ENCODE data around the gene OTULINL. TPM values are rescaled to one million over a fixed set of nuclear protein-coding genes. Genes with fewer than 3 reads are reported as not detected.
A peak's percentile ranks its signal among the peaks of the same experiment; 100 is the strongest.
"Not testable (repeated sequence)": the region's sequence is repeated elsewhere in the genome, so short reads cannot be mapped to it uniquely, and the experiment has no call there.

Gene OTULINL
- 4.2 TPM for total RNA-seq
- polyA plus RNA-seq (ENCODE audit: insufficient read depth in 1 of 8, insufficient read length in 8 of 8, low replicate concordance in 1 of 8), result 1 to 10 TPM; 3.3 to 6.7 (median 5.3) TPM
- long read RNA-seq, donor 1, partial matches to known transcripts, result 0 of 1 reads
- long read RNA-seq, donor 1, other reads (novel, unspliced or antisense), result 0 of 1 reads
- long read RNA-seq, donor 2, partial matches to known transcripts, result 0 of 1 reads
- long read RNA-seq, donor 2, other reads (novel, unspliced or antisense), result 0 of 1 reads
- long read RNA-seq, donor 3, partial matches to known transcripts, result 1,019 of 1,020 reads
- long read RNA-seq, donor 3, other reads (novel, unspliced or antisense), result 0 of 1,020 reads
- long read RNA-seq, donor 4, partial matches to known transcripts, result 1,357 of 1,359 reads
- long read RNA-seq, donor 4, other reads (novel, unspliced or antisense), result 0 of 1,359 reads
- long read RNA-seq, donor 5, transcript OTULINL-201 (8 exons, 3,597 nt), result major isoform, 5 of 2,967 reads
- long read RNA-seq, donor 5, partial matches to known transcripts, result 2,962 of 2,967 reads
- long read RNA-seq, donor 5, other reads (novel, unspliced or antisense), result 0 of 2,967 reads
- long read RNA-seq, donor 6, partial matches to known transcripts, result 0 of 2 reads
- long read RNA-seq, donor 6, other reads (novel, unspliced or antisense), result 0 of 2 reads
- long read RNA-seq, donor 7, partial matches to known transcripts, result 0 of 1 reads
- long read RNA-seq, donor 7, other reads (novel, unspliced or antisense), result 0 of 1 reads
- long read RNA-seq, donor 8, partial matches to known transcripts, result 0 of 1 reads
- long read RNA-seq, donor 8, other reads (novel, unspliced or antisense), result 0 of 1 reads
- long read RNA-seq, donor 9, partial matches to known transcripts, result 0 of 2 reads
- long read RNA-seq, donor 9, other reads (novel, unspliced or antisense), result 0 of 2 reads
- long read RNA-seq, donor 10, partial matches to known transcripts, result 4,857 of 4,857 reads
- long read RNA-seq, donor 10, other reads (novel, unspliced or antisense), result 0 of 4,857 reads
- long read RNA-seq, donor 11, partial matches to known transcripts, result 0 of 2 reads
- long read RNA-seq, donor 11, other reads (novel, unspliced or antisense), result 0 of 2 reads

DNA sequence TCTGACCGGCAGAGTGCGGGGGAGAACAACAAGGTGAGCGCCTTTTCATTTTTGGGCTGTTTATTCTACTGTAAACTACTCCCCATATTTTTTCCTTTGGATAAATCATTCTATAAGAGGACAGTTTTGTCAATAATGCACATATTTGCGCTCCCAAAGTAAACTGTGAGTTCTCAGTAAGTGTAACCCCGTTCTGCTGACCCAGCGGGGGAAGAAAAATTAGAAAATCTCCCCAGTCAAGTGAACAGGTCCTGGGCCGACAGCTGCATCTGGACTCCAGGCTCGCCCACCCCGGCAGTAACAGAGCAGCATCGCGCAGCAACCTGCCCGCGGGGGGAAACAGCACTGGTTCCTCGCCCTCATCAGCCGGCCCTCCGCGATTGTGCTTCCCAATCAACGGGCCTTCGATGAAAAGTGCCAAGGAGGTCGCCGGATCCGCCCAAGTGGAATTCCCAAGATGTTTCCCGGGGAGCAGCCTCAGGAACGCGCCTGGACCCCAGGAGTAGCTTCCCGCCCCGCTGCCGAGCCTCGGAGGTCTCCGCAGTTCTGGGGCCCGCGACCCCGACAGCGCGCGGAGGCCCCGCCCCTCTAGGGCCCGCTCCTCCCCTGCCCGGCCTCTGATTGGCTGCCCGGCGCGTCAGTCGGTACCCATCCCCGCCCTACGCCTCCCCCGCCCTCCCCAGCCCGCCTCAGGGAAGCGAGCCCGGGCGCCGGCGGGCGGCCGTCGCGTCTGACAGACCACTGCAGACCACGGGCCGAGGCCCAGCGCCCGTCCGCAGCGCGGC is at the start of gene OTULINL:
Gene OTULINL (plus strand): TSS at position 687 of the 785 bp plus-strand sequence. CDS start 103 bp downstream, outside the sequence.
- Histone ChIP-seq H3K27me3 (ENCODE audit: control insufficient read depth, insufficient read depth, low read length) (peaks cover 28% of the 10 kb centered on the region), H3K4me1 (ENCODE audit: control insufficient read depth, insufficient read depth, low read length) (peaks cover 9% of the 10 kb centered on the region), H3K36me3 (ENCODE audit: control insufficient read depth, insufficient read depth, low read length) (no peaks in the 10 kb centered on the region), H3K9me3 (replicated peaks; ENCODE audit: control insufficient read depth, low read depth, low read length) (no peaks in the 10 kb centered on the region), H3K4me3 (ENCODE audit: low read length) (peak within 1 kb of the TSS; percentile 55), H3K27ac (ENCODE audit: low read length) (no peak within 1 kb of the TSS)
- DNase-seq, result peak; percentile 92
- WGBS (ENCODE audit: insufficient coverage), result 0% methylated on average over 57 of the region's 63 CpGs

DNA sequence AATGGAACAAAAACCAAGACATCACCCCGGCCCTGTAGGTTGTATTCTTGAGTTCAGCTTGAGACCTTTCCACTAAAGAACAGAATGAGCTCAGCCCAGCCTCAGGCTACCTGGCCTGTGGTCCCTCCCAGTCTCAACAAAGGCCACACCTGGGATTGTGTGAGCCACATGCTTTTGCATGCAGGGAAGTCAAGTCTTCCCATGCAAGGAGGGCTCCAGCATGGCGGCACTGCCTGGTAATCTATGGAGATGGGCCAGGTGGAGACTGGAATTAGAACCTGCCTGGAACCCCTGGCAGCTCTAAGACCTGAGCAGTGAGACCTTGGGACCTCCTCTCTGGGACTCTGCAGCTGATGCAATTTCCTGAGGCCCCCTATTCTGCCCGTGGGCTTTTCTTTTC is 49.4 kb upstream of the OTULINL start:
- H3K4me3 ChIP-seq (ENCODE audit: low read length), result no peak overlapping the region
- no peaks in the 10 kb centered on the region for H3K27me3 ChIP-seq (ENCODE audit: control insufficient read depth, insufficient read depth, low read length)
- no peaks in the 10 kb centered on the region for H3K36me3 ChIP-seq (ENCODE audit: control insufficient read depth, insufficient read depth, low read length)
- WGBS (ENCODE audit: insufficient coverage), result 90% methylated on average over 1 of the region's 3 CpGs
- H3K27ac ChIP-seq (ENCODE audit: low read length), result no peak overlapping the region
- peaks cover 7% of the 10 kb centered on the region for H3K4me1 ChIP-seq (ENCODE audit: control insufficient read depth, insufficient read depth, low read length)
- no peaks in the 10 kb centered on the region for H3K9me3 ChIP-seq (replicated peaks; ENCODE audit: control insufficient read depth, low read depth, low read length)
- DNase-seq, result no peak

DNA sequence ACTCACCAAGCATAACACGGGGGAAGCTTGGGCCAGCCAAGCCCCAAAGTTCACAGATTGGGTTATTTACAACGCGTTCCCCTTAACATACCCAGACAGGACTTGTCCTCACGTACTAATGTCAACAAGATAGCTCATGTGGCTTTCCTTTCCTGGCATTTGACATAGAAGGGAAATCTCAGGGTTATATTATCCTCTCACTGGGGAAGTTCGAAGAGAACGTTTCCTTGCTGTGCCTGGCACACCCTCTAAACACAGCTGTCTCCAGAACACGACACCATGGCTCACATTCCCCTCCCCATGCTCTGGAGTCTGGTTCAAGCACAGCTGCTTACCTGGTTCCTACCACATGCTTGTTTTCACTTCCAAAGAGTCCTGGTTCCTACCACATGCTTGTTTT is 46.8 kb upstream of the OTULINL start:
- no peak overlapping the region for H3K4me3 ChIP-seq (ENCODE audit: low read length)
- H3K36me3 ChIP-seq (ENCODE audit: control insufficient read depth, insufficient read depth, low read length), result no peaks in the 10 kb centered on the region
- H3K4me1 ChIP-seq (ENCODE audit: control insufficient read depth, insufficient read depth, low read length), result peaks cover 7% of the 10 kb centered on the region
- peak; percentile 69 for DNase-seq
- H3K9me3 ChIP-seq (replicated peaks; ENCODE audit: control insufficient read depth, low read depth, low read length), result no peaks in the 10 kb centered on the region
- H3K27me3 ChIP-seq (ENCODE audit: control insufficient read depth, insufficient read depth, low read length), result no peaks in the 10 kb centered on the region
- 3% methylated on average over 3 of the region's 7 CpGs for WGBS (ENCODE audit: insufficient coverage)
- no peak overlapping the region for H3K27ac ChIP-seq (ENCODE audit: low read length)

DNA sequence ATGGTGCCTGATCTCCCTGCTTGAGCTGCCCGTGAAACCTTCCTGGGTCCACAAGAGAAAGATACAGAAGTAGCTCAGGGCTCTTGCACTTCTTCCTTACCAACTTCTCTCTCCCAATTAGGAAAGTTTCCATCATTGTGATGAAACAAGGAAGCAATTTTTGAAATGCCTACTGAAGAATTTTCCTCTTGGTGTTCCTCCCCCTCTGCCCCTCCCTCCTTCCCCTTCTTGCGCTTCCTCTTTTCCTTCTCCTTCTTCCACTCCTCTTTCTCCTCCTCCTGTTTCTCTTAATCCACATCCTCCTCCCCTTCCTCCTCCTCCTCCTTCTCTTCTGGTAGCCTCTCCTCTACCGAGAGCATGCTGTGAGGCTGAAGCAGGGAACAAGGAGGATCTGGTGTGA is 36.3 kb upstream of the OTULINL start:
- Histone ChIP-seq H3K9me3 (replicated peaks; ENCODE audit: control insufficient read depth, low read depth, low read length) (no peaks in the 10 kb centered on the region), H3K4me3 (ENCODE audit: low read length) (no peak overlapping the region), H3K4me1 (ENCODE audit: control insufficient read depth, insufficient read depth, low read length) (no peaks in the 10 kb centered on the region), H3K27ac (ENCODE audit: low read length) (no peak overlapping the region), H3K36me3 (ENCODE audit: control insufficient read depth, insufficient read depth, low read length) (no peaks in the 10 kb centered on the region), H3K27me3 (ENCODE audit: control insufficient read depth, insufficient read depth, low read length) (no peaks in the 10 kb centered on the region)
- peak; percentile 83 for DNase-seq
- no CpG with 5 or more reads among the region's 3 CpGs for WGBS (ENCODE audit: insufficient coverage)

DNA sequence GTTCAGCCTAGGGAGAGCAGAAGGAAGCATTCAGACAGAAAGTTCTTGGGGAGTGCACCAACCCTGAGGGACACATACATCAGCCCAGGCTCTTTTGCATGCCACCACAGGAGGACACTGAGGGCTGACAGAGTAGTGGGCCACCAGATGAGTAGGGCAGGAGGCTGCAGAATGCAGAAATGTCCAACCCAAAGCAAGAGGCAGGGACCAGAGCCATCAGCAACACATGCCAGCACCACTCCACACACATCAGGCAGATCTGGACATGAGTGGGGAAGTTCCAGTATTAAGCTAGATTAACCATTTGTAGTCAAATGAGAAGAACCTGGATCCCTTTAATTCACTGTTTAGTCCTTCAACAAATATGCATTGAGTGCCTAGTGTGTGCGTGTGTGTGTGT is 35.7 kb upstream of the OTULINL start:
- Histone ChIP-seq H3K27me3 (ENCODE audit: control insufficient read depth, insufficient read depth, low read length) (no peaks in the 10 kb centered on the region), H3K36me3 (ENCODE audit: control insufficient read depth, insufficient read depth, low read length) (no peaks in the 10 kb centered on the region), H3K4me1 (ENCODE audit: control insufficient read depth, insufficient read depth, low read length) (no peaks in the 10 kb centered on the region), H3K4me3 (ENCODE audit: low read length) (no peak overlapping the region), H3K27ac (ENCODE audit: low read length) (no peak overlapping the region), H3K9me3 (replicated peaks; ENCODE audit: control insufficient read depth, low read depth, low read length) (no peaks in the 10 kb centered on the region)
- WGBS (ENCODE audit: insufficient coverage), result 63% methylated on average over 1 of the region's 1 CpG
- no peak for DNase-seq

DNA sequence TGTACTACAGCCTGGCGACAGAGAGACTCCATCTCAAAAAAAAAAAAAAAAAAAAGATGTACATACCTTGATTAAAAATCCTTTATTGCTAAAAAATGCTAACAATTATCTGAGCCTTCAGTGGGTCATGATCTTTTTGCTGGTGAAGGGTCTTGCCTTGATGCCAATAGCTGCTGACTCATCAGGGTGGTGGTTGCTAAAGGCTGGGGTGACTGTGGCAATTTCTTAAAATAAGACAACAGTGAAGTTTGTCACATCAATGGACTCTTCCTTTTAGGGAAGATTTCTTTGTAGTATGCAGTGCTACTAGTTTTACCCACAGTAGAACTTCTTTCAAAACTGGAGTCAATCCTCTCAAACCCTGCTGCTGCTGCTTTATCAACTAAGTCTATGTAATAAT is 33.9 kb upstream of the OTULINL start:
- no CpG with 5 or more reads among the region's 1 CpG for WGBS (ENCODE audit: insufficient coverage)
- Histone ChIP-seq H3K4me1 (ENCODE audit: control insufficient read depth, insufficient read depth, low read length) (no peaks in the 10 kb centered on the region), H3K36me3 (ENCODE audit: control insufficient read depth, insufficient read depth, low read length) (no peaks in the 10 kb centered on the region), H3K27me3 (ENCODE audit: control insufficient read depth, insufficient read depth, low read length) (no peaks in the 10 kb centered on the region), H3K27ac (ENCODE audit: low read length) (no peak overlapping the region), H3K9me3 (replicated peaks; ENCODE audit: control insufficient read depth, low read depth, low read length) (no peaks in the 10 kb centered on the region), H3K4me3 (ENCODE audit: low read length) (no peak overlapping the region)
- DNase-seq, result no peak

DNA sequence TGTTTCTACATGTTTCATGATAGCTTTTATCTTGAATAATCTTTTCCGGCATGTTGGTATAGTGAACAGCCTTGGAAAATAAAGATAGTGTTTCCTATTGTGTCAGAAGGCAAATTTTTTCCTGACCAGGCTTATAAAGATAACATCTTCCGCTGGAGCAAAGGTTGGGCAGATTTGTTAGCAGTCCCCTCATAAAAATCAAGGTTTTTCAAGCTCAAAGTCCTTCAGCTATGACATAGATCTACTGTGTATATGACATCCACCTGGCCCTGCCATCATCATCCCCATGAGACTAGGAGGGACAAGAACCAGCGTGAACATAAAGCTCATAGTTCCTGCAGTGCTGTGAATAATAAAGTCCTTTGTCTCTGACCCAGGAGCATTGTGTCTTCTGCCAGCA is 30.4 kb upstream of the OTULINL start:
- WGBS (ENCODE audit: insufficient coverage), result 100% methylated on average over 1 of the region's 3 CpGs
- H3K27ac ChIP-seq (ENCODE audit: low read length), result no peak overlapping the region
- no peak for DNase-seq

DNA sequence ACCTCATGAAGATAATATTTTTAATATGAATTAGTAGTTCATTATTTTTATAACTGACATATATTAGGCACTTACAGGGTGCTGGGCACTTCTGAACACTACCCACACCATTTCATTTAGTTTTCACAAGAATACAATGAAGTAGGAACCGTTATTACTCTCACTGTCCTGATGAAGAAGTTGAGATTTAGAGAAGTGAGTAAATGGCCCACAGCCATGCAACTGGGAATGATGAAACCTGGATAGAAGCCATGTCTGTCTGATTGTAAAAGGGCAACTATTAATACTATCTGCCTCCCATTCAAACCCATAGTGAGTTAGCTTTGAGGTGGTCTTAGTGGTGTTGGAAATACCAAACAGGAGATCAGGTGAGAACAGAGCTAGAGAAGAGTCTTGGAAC is 29.6 kb upstream of the OTULINL start:
- no peak overlapping the region for H3K27ac ChIP-seq (ENCODE audit: low read length)
- H3K9me3 ChIP-seq (replicated peaks; ENCODE audit: control insufficient read depth, low read depth, low read length), result no peaks in the 10 kb centered on the region
- H3K4me3 ChIP-seq (ENCODE audit: low read length), result no peak overlapping the region
- H3K4me1 ChIP-seq (ENCODE audit: control insufficient read depth, insufficient read depth, low read length), result no peaks in the 10 kb centered on the region
- no peaks in the 10 kb centered on the region for H3K36me3 ChIP-seq (ENCODE audit: control insufficient read depth, insufficient read depth, low read length)
- no peaks in the 10 kb centered on the region for H3K27me3 ChIP-seq (ENCODE audit: control insufficient read depth, insufficient read depth, low read length)
- WGBS (ENCODE audit: insufficient coverage), result no CpG with 5 or more reads among the region's 1 CpG
- DNase-seq, result peak; percentile 41

More for the DNA sequence above, 30.4 kb upstream of the OTULINL start:
- Histone ChIP-seq H3K4me1 (ENCODE audit: control insufficient read depth, insufficient read depth, low read length) (no peaks in the 10 kb centered on the region), H3K4me3 (ENCODE audit: low read length) (no peak overlapping the region), H3K36me3 (ENCODE audit: control insufficient read depth, insufficient read depth, low read length) (no peaks in the 10 kb centered on the region), H3K27me3 (ENCODE audit: control insufficient read depth, insufficient read depth, low read length) (no peaks in the 10 kb centered on the region), H3K9me3 (replicated peaks; ENCODE audit: control insufficient read depth, low read depth, low read length) (no peaks in the 10 kb centered on the region)

DNA sequence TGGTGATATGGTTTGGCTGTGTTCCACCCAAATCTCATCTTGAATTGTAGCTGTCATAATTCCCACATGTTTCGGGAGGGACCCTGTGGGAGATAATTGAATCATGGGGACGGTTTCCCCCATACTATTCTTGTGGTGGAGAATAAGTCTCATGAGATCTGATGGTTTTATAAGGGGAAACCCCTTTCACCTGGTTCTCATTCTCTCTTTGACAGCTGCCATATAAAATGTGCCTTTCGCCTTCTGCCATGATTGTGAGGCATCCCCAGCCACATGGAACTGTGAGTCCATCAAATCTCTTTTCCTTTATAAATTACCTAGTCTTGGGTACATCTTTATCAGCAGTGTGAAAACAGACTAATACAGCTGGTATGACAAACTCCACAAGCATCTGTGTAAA is 27.3 kb upstream of the OTULINL start:
- H3K27me3 ChIP-seq (ENCODE audit: control insufficient read depth, insufficient read depth, low read length); DNase-seq; H3K27ac ChIP-seq (ENCODE audit: low read length); H3K4me1 ChIP-seq (ENCODE audit: control insufficient read depth, insufficient read depth, low read length); H3K9me3 ChIP-seq (replicated peaks; ENCODE audit: control insufficient read depth, low read depth, low read length); H3K4me3 ChIP-seq (ENCODE audit: low read length); H3K36me3 ChIP-seq (ENCODE audit: control insufficient read depth, insufficient read depth, low read length): not testable (repeated sequence)
- no CpG with 5 or more reads among the region's 3 CpGs for WGBS (ENCODE audit: insufficient coverage)

All from muscle of leg (tissue), 16 donors.